Panc1 (cell line): ENCODE results near the gene GJB2. TPM values are rescaled to one million over a fixed set of nuclear protein-coding genes. Genes with fewer than 3 reads are reported as not detected.

Source experiments
- ATAC-seq: fragments of 200-7000 bp; cut with Tn5 transposase; 2 replicates; pipeline ENCODE4 v1.9.1; 2020; ENCODE audit warnings: mild to moderate bottlenecking, moderate library complexity
- BruUV-seq: library from RNA; stranded (reverse); fragments of 400-500 nt; replicated peaks from 2 replicates; lab custom pipeline; 2021; lab: Mats Ljungman, UMichigan
- CTCF ChIA-PET: fragments of 300-600 bp; sonication (Branson Sonifier 250); formaldehyde crosslinking; loops from one replicate; lab custom pipeline; 2022; ENCODE audit warnings: antibody characterized with exemption; lab: Charles Lee
- POLR2A ChIA-PET: fragments of 300-600 bp; sonication (Branson Sonifier 250); formaldehyde crosslinking; loops from one replicate; lab custom pipeline; 2022; ENCODE audit warnings: antibody characterized with exemption; lab: Charles Lee
- DNase-seq: peaks from one replicate; pipeline ENCODE4 v3.0.0-alpha.2; 2010; ENCODE audit warnings: low read depth, low spot score
- H3K27ac ChIP-seq: 2 replicates; pipeline ENCODE4 v1.5.1; 2011; ENCODE audit warnings: mild to moderate bottlenecking, low read length, inconsistent platforms
- H3K27me3 ChIP-seq: fragments of 200-500 bp; sonication (Bioruptor generic); 2 replicates; pipeline ENCODE4 v1.6.0; 2014; ENCODE audit warnings: low read length, inconsistent platforms; ENCODE audit not compliant: control insufficient read depth, insufficient read depth
- H3K36me3 ChIP-seq: fragments of 200-500 bp; sonication (Bioruptor generic); 2 replicates; pipeline ENCODE4 v1.5.1; 2014; ENCODE audit warnings: inconsistent platforms, mild to moderate bottlenecking, low read length, moderate library complexity; ENCODE audit not compliant: control insufficient read depth, insufficient read depth
- H3K4me1 ChIP-seq: 2 replicates; pipeline ENCODE4 v1.5.1; 2011; ENCODE audit warnings: inconsistent platforms, mild to moderate bottlenecking, low read length, moderate library complexity; ENCODE audit not compliant: control insufficient read depth, insufficient read depth
- H3K4me3 ChIP-seq, 2 experiments: 2 replicates each; pipeline ENCODE4 v1.5.1; 2011 to 2012; ENCODE audit warnings: low read depth in 2 of 2, low read length in 2 of 2, mild to moderate bottlenecking in 2 of 2, inconsistent platforms in 1 of 2, moderate library complexity in 1 of 2
- H3K9me3 ChIP-seq: fragments of 200-500 bp; sonication (Bioruptor generic); 2 replicates; pipeline ENCODE4 v1.5.1; 2014; ENCODE audit warnings: low read depth, mild to moderate bottlenecking, inconsistent platforms, low read length, moderate library complexity; ENCODE audit not compliant: control insufficient read depth, insufficient read depth
- CTCF ChIP-seq: fragments of 450-650 bp; IDR thresholded peaks from 2 replicates; pipeline ENCODE4 v1.5.1; 2017; ENCODE audit warnings: mild to moderate bottlenecking
- POLR2AphosphoS5 ChIP-seq: IDR thresholded peaks from 2 replicates; pipeline ENCODE4 v1.6.1; 2012; ENCODE audit warnings: mild to moderate bottlenecking, low read depth, low read length, moderate library complexity
- SIN3A ChIP-seq: IDR thresholded peaks from 2 replicates; pipeline ENCODE4 v1.6.1; 2012; ENCODE audit warnings: low read depth, mild to moderate bottlenecking, low read length, moderate library complexity, borderline replicate concordance; ENCODE audit not compliant: insufficient read depth
- TCF7L2 ChIP-seq: IDR thresholded peaks from 2 replicates; pipeline ENCODE4 v1.6.1; 2011; ENCODE audit warnings: mild to moderate bottlenecking, low read depth, low read length, inconsistent platforms
- in situ Hi-C: cut with HindIII; loops from 2 replicates; pipeline ENCODE4 v1.10.0; 2016; ENCODE audit warnings: low sequenced_read_pairs, low pct_unique_long_range_greater_than_20kb
- intact Hi-C: fragments of 100-400 bp; cut with micrococcal nuclease; formaldehyde crosslinking; loops from one replicate; pipeline ENCODE4 v1.10.0; 2022; ENCODE audit not compliant: unreplicated experiment
- total RNA-seq: library from RNA; stranded (reverse); gene quantifications from one replicate; pipeline ENCODE4 v1.2.1, GENCODE V29; 2021; ENCODE audit not compliant: unreplicated experiment
- TF ChIP-seq, protein P1 (sequence below), 2 experiments: IDR thresholded peaks; 2 replicates each; pipeline ENCODE4 v1.6.1; 2011 to 2012; ENCODE audit warnings: low read depth in 2 of 2, control low read depth in 1 of 2, low read length in 1 of 2, mild to moderate bottlenecking in 1 of 2, moderate library complexity in 1 of 2; ENCODE audit not compliant: insufficient read depth in 1 of 2

The GJB2 gene
- total RNA-seq, 1 experiment from 2014 or later: 54.2 TPM

DNA sequence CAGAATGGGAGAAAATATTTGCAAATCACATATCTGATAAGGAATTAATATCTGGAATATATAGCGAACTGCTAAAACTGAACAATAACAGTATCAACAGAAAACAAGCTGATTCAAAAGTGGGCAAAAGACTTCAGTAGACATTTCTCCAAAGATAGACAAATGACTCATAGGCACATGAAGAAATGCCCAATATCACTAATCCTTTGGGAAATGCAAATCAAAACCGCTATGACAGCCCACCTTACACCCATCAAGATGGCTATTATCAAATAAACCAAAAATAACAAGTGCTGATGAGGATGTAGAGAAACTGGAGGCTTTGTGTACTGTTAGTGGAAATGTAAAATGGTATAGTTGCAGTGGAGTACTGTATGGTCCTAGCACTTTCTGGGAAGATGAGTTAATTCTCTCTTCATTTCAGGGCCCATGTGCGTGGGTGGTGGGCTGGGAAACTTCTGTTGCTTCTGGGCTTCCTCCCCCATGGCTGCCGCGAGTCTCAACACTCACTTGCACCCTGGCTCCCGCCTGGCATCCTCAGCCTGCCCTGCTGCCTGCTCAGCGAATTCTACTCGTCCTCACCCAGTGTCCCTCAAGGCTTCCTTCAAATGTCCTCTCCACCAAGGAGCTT, 19.5 kb downstream of the GJB2 start:
- no peak overlapping the region for H3K27ac ChIP-seq
- H3K4me3 ChIP-seq: no peak overlapping the region
- POLR2A ChIA-PET: no interaction called here
- CTCF ChIA-PET: interaction anchor here (0.6 kb wide), 1 partner anchor 714 kb away, joined by 12 read pairs; no protein-coding TSS in a partner anchor
- DNase-seq (no peak), ATAC-seq (no peak)
- TF ChIP-seq CTCF (no peak), POLR2AphosphoS5 (no peak), SIN3A (no peak), TCF7L2 (no peak)
- TF ChIP-seq, protein P1, sequence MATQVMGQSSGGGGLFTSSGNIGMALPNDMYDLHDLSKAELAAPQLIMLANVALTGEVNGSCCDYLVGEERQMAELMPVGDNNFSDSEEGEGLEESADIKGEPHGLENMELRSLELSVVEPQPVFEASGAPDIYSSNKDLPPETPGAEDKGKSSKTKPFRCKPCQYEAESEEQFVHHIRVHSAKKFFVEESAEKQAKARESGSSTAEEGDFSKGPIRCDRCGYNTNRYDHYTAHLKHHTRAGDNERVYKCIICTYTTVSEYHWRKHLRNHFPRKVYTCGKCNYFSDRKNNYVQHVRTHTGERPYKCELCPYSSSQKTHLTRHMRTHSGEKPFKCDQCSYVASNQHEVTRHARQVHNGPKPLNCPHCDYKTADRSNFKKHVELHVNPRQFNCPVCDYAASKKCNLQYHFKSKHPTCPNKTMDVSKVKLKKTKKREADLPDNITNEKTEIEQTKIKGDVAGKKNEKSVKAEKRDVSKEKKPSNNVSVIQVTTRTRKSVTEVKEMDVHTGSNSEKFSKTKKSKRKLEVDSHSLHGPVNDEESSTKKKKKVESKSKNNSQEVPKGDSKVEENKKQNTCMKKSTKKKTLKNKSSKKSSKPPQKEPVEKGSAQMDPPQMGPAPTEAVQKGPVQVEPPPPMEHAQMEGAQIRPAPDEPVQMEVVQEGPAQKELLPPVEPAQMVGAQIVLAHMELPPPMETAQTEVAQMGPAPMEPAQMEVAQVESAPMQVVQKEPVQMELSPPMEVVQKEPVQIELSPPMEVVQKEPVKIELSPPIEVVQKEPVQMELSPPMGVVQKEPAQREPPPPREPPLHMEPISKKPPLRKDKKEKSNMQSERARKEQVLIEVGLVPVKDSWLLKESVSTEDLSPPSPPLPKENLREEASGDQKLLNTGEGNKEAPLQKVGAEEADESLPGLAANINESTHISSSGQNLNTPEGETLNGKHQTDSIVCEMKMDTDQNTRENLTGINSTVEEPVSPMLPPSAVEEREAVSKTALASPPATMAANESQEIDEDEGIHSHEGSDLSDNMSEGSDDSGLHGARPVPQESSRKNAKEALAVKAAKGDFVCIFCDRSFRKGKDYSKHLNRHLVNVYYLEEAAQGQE (IDR thresholded peaks at IDR 0.05; ENCODE audit: insufficient read depth in 1 of 2, low read depth in 2 of 2, low read length in 1 of 2): no peak
- intact Hi-C loops (no loop called here), in situ Hi-C loops (no loop called here)
- BruUV-seq: no TSS peak
- H3K36me3 ChIP-seq: no peaks in the 10 kb centered on the region
- H3K27me3 ChIP-seq: no peaks in the 10 kb centered on the region
- H3K9me3 ChIP-seq: no peaks in the 10 kb centered on the region
- 0 out of 2 replicates have a peak, but pooled peaks cover 5% of the 10 kb centered on the region for H3K4me1 ChIP-seq

GRCh38 chr13:20171364-20171763, 21.4 kb downstream of the GJB2 start:
- Histone ChIP-seq H3K4me1 (0 out of 2 replicates have a peak, but pooled peaks cover 5% of the 10 kb centered on the region), H3K27ac (no peak overlapping the region), H3K9me3 (no peaks in the 10 kb centered on the region), H3K4me3 (no peak overlapping the region), H3K36me3 (no peaks in the 10 kb centered on the region), H3K27me3 (no peaks in the 10 kb centered on the region)
- no peak for DNase-seq
- intact Hi-C loops: no loop called here
- no TSS peak for BruUV-seq
- no peak for ATAC-seq
- in situ Hi-C loops: no loop called here
- POLR2A ChIA-PET: no interaction called here
- TF ChIP-seq, protein P1 (IDR thresholded peaks at IDR 0.05; ENCODE audit: insufficient read depth in 1 of 2, low read depth in 2 of 2, low read length in 1 of 2): no peak
- no peak for TF ChIP-seq SIN3A
- CTCF ChIA-PET: no interaction called here
